Erythroblast (primary cell): ENCODE results near the gene LSAMP.

Experiments used
- GATA1 ChIP-seq: IDR thresholded peaks from 2 replicates; pipeline ENCODE4 v1.6.1; 2011; ENCODE audit warnings: low read depth, mild to moderate bottlenecking, control low read depth, low read length, moderate library complexity
- POLR2A ChIP-seq: IDR thresholded peaks from 2 replicates; pipeline ENCODE4 v1.6.1; 2011; ENCODE audit warnings: mild to moderate bottlenecking, low read length

DNA sequence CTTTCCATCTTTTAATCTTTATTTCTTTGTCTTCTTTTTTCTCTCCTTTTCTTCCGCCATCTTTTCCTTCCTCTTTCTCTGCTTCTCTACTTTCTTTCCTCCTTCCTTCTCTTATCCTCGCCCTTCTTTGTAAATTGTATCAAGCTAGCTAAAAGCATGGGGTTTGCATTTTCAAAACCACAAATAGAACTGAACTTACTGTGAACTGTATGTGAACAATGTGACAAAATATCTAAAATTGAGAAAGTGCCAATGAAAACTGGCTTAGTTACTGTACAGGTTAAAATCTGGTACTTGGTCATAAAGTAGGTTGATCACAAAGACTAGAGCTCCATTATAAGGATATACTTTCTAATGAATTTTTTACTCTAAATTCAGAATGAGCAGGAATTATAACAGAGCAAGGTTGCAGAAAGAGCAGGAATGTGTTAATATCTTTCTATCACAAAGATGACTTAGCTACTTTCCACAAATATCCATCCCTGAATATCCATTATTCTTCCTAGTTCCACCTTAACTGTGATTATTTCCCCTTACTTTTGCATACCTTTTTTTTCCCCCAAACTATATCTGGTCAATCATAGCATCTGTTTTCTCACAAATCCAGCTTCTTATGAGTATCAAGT is 122.4 kb downstream of the LSAMP start:
- TF ChIP-seq POLR2A (no peak), GATA1 (no peak)
